ENCODE measurements around the gene CLDN7.

The CLDN7 gene

DNA sequence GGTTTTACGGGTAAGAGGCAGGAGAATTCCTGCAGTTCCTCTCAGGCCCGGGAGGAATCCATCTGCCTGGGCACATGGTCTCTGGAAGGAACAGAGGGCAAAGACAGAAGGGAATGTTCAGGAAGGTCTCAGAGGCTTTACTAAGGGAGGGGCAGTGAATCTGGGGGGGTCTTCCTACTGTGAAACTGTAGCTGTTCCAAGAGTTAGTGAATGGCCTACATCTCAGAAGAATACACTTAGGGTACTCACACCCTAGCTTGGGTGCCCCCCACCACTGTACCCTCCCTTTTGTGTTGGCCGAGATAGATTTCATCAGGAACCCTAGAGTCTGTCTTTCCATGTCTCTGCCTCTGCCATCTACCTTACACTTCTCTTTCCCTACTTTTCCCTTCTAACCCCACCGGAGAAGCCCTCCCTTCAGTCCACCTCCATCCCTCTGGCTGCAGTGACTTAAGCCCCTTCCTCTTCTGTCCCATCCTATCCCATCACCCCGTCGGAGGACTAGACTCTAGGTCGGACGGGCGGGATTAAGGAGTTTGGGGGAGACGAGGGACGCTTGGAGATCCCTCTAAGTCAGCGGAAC, 43.0 kb downstream of the CLDN7 start:
- Histone ChIP-seq H3K4me2 (ENCODE audit: low read length) (peak overlapping the region; percentile 97), H3K4me3 (ENCODE audit: low read depth, low read length, poor library complexity, severe bottlenecking) (peak overlapping the region; percentile 83), H3K9ac (ENCODE audit: low read length) (peak overlapping the region; percentile 87), H3K36me3 (ENCODE audit: insufficient read depth, low read length) (peaks cover 29% of the 10 kb centered on the region), H3K27me3 (ENCODE audit: insufficient read depth, low read length) (no peaks in the 10 kb centered on the region), H4K20me1 (ENCODE audit: insufficient read depth, low read length) (no peaks in the 10 kb centered on the region), H2AFZ (ENCODE audit: low read length) (no peak overlapping the region), H3K79me2 (ENCODE audit: insufficient read depth, low read length) (no peaks in the 10 kb centered on the region), H3K9me3 (ENCODE audit: low read length) (no peaks in the 10 kb centered on the region), H3F3A (ENCODE audit: insufficient read depth, low read length) (no peaks in the 10 kb centered on the region), H3K9me2 (ENCODE audit: low read depth, low read length) (no peaks in the 10 kb centered on the region), H3K4me1 (ENCODE audit: insufficient read depth, low read length, severe bottlenecking) (peaks cover 32% of the 10 kb centered on the region), H3K27ac (ENCODE audit: low read depth, low read length, poor library complexity, severe bottlenecking) (no peak overlapping the region)
- TF ChIP-seq EZH2 (IDR thresholded peaks at IDR 0.05; ENCODE audit: borderline replicate concordance, low read length), result no peak
- TF ChIP-seq, protein P1, sequence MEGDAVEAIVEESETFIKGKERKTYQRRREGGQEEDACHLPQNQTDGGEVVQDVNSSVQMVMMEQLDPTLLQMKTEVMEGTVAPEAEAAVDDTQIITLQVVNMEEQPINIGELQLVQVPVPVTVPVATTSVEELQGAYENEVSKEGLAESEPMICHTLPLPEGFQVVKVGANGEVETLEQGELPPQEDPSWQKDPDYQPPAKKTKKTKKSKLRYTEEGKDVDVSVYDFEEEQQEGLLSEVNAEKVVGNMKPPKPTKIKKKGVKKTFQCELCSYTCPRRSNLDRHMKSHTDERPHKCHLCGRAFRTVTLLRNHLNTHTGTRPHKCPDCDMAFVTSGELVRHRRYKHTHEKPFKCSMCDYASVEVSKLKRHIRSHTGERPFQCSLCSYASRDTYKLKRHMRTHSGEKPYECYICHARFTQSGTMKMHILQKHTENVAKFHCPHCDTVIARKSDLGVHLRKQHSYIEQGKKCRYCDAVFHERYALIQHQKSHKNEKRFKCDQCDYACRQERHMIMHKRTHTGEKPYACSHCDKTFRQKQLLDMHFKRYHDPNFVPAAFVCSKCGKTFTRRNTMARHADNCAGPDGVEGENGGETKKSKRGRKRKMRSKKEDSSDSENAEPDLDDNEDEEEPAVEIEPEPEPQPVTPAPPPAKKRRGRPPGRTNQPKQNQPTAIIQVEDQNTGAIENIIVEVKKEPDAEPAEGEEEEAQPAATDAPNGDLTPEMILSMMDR (IDR thresholded peaks at IDR 0.05; ENCODE audit: low read length), result no peak

DNA sequence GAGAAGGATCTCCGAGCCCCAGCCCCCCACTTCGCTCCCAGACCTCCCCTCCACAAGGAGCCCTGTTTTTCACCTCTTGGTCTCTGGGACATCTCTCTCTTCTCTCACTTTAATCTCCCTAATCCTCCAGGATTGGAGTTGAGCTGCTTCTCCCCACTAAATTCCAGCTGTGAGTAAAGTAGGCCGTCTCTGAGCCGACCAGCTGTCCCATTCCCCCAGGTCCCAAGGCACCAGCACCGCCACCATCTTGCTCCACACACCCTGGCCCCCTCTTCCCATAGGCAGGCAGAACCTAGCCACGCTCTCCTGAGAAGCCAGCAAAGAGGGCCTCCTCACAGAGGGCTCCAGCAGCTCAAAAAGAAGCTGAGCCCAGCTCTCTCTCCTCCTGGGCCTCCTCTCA, 43.5 kb downstream of the CLDN7 start:
- Histone ChIP-seq H3K27ac (ENCODE audit: low read depth, low read length, poor library complexity, severe bottlenecking) (no peak overlapping the region), H3K4me2 (ENCODE audit: low read length) (no peak overlapping the region), H3F3A (ENCODE audit: insufficient read depth, low read length) (no peaks in the 10 kb centered on the region), H3K79me2 (ENCODE audit: insufficient read depth, low read length) (no peaks in the 10 kb centered on the region), H3K36me3 (ENCODE audit: insufficient read depth, low read length) (peaks cover 24% of the 10 kb centered on the region), H3K9me2 (ENCODE audit: low read depth, low read length) (no peaks in the 10 kb centered on the region), H3K27me3 (ENCODE audit: insufficient read depth, low read length) (no peaks in the 10 kb centered on the region), H3K4me1 (ENCODE audit: insufficient read depth, low read length, severe bottlenecking) (peaks cover 35% of the 10 kb centered on the region), H4K20me1 (ENCODE audit: insufficient read depth, low read length) (no peaks in the 10 kb centered on the region), H3K9ac (ENCODE audit: low read length) (no peak overlapping the region; the same call in 1 of the 2 replicates), H3K9me3 (ENCODE audit: low read length) (no peaks in the 10 kb centered on the region), H2AFZ (ENCODE audit: low read length) (no peak overlapping the region), H3K4me3 (ENCODE audit: low read depth, low read length, poor library complexity, severe bottlenecking) (no peak overlapping the region)
- no peak for TF ChIP-seq EZH2 (IDR thresholded peaks at IDR 0.05; ENCODE audit: borderline replicate concordance, low read length)
- TF ChIP-seq, protein P1 (IDR thresholded peaks at IDR 0.05; ENCODE audit: low read length), result no peak

DNA sequence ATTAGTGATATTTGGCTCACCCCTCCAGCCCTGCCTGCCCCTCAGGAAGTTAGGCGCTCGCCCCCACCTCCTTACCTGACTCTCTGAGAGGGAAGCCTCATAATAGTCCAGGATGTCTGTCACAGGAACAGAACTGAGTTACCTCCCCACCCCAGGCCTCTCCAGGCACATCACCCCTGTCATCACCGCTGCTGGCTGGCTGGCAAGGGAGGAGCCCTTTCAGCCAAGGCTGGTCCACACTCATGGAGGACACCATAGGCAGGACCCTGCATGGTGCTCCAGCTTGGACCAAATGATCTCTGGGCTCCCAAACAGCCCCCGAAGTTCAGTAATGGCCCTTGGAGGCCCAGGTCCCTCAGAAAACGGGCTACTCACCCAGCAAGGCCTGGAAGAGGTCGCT, 44.1 kb downstream of the CLDN7 start:
- Histone ChIP-seq H3K27me3 (ENCODE audit: insufficient read depth, low read length) (no peaks in the 10 kb centered on the region), H3K4me2 (ENCODE audit: low read length) (no peak overlapping the region), H3K4me3 (ENCODE audit: low read depth, low read length, poor library complexity, severe bottlenecking) (no peak overlapping the region), H3F3A (ENCODE audit: insufficient read depth, low read length) (no peaks in the 10 kb centered on the region), H3K9ac (ENCODE audit: low read length) (no peak overlapping the region), H4K20me1 (ENCODE audit: insufficient read depth, low read length) (no peaks in the 10 kb centered on the region), H3K79me2 (ENCODE audit: insufficient read depth, low read length) (no peaks in the 10 kb centered on the region), H3K9me3 (ENCODE audit: low read length) (no peaks in the 10 kb centered on the region), H3K9me2 (ENCODE audit: low read depth, low read length) (no peaks in the 10 kb centered on the region), H3K27ac (ENCODE audit: low read depth, low read length, poor library complexity, severe bottlenecking) (no peak overlapping the region), H3K36me3 (ENCODE audit: insufficient read depth, low read length) (peaks cover 18% of the 10 kb centered on the region), H2AFZ (ENCODE audit: low read length) (no peak overlapping the region), H3K4me1 (ENCODE audit: insufficient read depth, low read length, severe bottlenecking) (peaks cover 38% of the 10 kb centered on the region)
- TF ChIP-seq EZH2 (IDR thresholded peaks at IDR 0.05; ENCODE audit: borderline replicate concordance, low read length), result no peak
- TF ChIP-seq, protein P1 (IDR thresholded peaks at IDR 0.05; ENCODE audit: low read length), result no peak
